Measurements from ENCODE around the gene LSS.
"Not testable (repeated sequence)": the region's sequence is repeated elsewhere in the genome, so short reads cannot be mapped to it uniquely, and the experiment has no call there.

LSS gene

DNA sequence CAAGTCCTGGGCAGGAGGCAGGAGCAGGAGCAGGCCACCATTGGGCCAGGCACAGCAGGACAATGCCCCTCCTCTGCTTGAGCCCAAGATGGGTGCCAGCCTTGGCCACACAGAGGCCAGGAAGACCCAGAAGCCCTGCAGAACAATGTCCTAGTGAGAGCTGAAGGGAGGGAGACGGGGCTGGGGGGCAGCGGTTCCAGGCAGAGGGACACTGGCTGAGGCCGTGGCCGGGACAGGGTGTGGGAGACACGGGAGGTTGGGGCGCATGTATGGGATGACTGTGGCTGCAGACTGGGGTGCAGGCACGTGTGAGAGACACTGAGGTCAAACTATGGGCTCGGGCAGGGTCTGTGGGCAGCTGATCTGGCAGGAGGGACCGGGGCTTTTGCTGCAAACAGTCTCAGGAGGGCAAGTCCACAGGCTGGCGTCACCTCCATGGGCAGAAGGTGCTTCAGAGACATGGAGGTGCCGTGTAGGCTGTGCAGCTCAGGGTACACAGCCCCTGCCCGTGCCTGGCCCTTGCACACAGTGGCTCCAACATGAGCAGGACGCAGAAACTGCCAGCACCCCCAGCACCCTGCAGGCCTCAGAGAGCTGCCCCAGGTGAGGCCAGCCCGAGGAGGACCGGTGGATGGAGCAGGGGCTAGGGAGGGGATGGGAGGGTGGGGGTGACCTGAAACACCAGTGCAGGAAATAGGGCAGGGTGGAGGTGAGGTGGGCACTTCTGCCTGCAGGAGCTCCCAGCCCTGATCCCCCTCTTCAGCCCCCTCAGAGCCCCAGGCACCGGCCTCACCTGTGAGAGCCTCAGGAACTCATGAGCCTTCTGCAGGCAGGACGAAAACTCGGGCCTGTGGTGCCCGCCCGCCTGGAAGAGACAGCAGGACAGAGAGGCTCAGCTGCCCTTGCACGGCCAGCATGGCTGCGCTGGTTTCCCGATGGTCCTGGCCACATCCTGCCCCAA, 19.5 kb downstream of the LSS start:
- no peak overlapping the region for H3K9ac ChIP-seq (ENCODE audit: low read depth, low read length)
- no peak overlapping the region for H3K27ac ChIP-seq (ENCODE audit: low read depth, low read length)
- WGBS = 93% methylated on average over 23 of the region's 23 CpGs
- no peaks in the 10 kb centered on the region for H3K4me1 ChIP-seq (ENCODE audit: insufficient read depth, low read length)
- no peaks in the 10 kb centered on the region for H3K27me3 ChIP-seq (ENCODE audit: insufficient read depth, low read length)
- no peaks in the 10 kb centered on the region for H3K9me3 ChIP-seq (ENCODE audit: insufficient read depth, low read depth, low read length)
- H3K4me3 ChIP-seq (ENCODE audit: low read length) = no peak overlapping the region
- H3K36me3 ChIP-seq (ENCODE audit: insufficient read depth, low read length) = peaks cover 84% of the 10 kb centered on the region

- Histone ChIP-seq H3K9ac (ENCODE audit: low read depth, low read length) (no peak overlapping the region), H3K36me3 (ENCODE audit: insufficient read depth, low read length) (peaks cover 87% of the 10 kb centered on the region)
These were observed 20.5 kb downstream of the LSS start for GRCh38 chr21:46207920-46208591.

GRCh38 chr21:46207006-46207919, 21.3 kb downstream of the LSS start:
- H3K4me3 ChIP-seq (ENCODE audit: low read length) = no peak overlapping the region
- 94% methylated on average over 21 of the region's 21 CpGs for WGBS
- H3K9ac ChIP-seq (ENCODE audit: low read depth, low read length) = no peak overlapping the region
- peaks cover 82% of the 10 kb centered on the region for H3K36me3 ChIP-seq (ENCODE audit: insufficient read depth, low read length)
- H3K27me3 ChIP-seq (ENCODE audit: insufficient read depth, low read length) = no peaks in the 10 kb centered on the region
- no peaks in the 10 kb centered on the region for H3K4me1 ChIP-seq (ENCODE audit: insufficient read depth, low read length)
- no peak overlapping the region for H3K27ac ChIP-seq (ENCODE audit: low read depth, low read length)
- H3K9me3 ChIP-seq (ENCODE audit: insufficient read depth, low read depth, low read length) = no peaks in the 10 kb centered on the region

More at GRCh38 chr21:46207920-46208591, 20.5 kb downstream of the LSS start:
- Histone ChIP-seq H3K27ac (ENCODE audit: low read depth, low read length) (no peak overlapping the region), H3K4me3 (ENCODE audit: low read length) (no peak overlapping the region), H3K4me1 (ENCODE audit: insufficient read depth, low read length) (no peaks in the 10 kb centered on the region), H3K9me3 (ENCODE audit: insufficient read depth, low read depth, low read length) (no peaks in the 10 kb centered on the region), H3K27me3 (ENCODE audit: insufficient read depth, low read length) (no peaks in the 10 kb centered on the region)
- WGBS = 95% methylated on average over 27 of the region's 27 CpGs

DNA sequence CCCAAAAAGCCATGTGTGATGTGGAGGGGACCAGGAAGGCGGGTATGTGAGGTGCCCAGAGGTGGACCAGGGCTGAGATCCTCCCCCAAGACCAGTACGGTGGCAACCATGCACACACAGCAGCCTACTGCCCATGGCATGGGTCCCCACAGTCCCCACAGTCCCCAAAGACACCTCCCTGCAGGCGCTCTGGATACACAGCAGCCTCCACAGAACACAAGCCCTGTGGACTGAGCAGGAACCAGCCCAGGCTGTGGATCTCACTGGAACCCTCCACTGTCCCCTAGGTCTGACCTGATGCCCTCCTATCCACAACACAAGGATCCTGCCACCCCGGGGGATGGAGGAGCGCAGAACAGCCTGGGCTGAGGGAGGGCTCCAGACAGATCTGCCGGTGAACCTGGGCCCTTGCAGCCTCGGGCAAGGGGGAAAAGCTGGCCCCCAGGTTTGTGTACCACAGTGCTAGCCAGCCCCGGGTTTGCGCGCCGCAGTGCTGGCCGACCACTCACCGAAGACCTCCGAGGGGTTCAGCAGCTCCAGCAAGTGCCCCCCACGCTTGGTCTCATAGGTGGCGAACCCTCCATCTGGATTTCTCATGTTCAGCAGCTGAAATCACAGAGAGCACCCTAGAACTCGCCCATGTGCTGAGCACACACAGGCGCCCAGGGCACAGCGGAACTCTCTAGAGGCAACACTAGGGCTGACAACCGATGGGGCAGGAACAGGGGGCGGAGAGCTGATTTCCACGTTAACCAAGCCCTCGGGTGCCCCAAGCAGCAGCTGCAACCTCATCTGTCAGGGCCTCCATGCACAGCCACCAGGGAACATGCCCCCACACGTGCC, 22.2 kb downstream of the LSS start:
- no peak overlapping the region for H3K27ac ChIP-seq (ENCODE audit: low read depth, low read length)
- H3K9ac ChIP-seq (ENCODE audit: low read depth, low read length) = no peak overlapping the region
- H3K4me3 ChIP-seq (ENCODE audit: low read length) = no peak overlapping the region
- peaks cover 73% of the 10 kb centered on the region for H3K36me3 ChIP-seq (ENCODE audit: insufficient read depth, low read length)
- no peaks in the 10 kb centered on the region for H3K27me3 ChIP-seq (ENCODE audit: insufficient read depth, low read length)
- no peaks in the 10 kb centered on the region for H3K4me1 ChIP-seq (ENCODE audit: insufficient read depth, low read length)
- no peaks in the 10 kb centered on the region for H3K9me3 ChIP-seq (ENCODE audit: insufficient read depth, low read depth, low read length)
- 96% methylated on average over 24 of the region's 24 CpGs for WGBS

DNA sequence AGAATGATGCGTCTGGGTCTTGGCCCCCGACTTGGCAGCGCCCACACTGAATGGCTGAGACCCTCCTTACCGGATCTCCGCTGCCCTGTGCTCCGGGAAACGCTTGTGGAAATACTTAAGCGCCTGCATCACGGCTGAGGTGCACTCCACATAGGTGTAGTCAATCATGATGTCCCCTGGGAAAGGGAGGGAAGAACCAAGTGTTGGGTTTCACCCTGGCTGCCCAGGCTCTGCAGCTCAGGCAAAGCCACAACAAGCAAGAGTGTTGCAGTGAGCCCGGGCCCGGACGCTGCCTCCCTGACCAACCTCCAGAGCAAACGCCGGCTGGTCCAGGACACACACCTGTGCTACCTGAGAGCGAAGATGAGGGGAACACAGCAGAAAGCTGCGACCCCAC, 22.8 kb downstream of the LSS start:
- no peaks in the 10 kb centered on the region for H3K4me1 ChIP-seq (ENCODE audit: insufficient read depth, low read length)
- WGBS = 97% methylated on average over 16 of the region's 16 CpGs
- no peaks in the 10 kb centered on the region for H3K27me3 ChIP-seq (ENCODE audit: insufficient read depth, low read length)
- H3K27ac ChIP-seq (ENCODE audit: low read depth, low read length) = no peak overlapping the region
- no peak overlapping the region for H3K9ac ChIP-seq (ENCODE audit: low read depth, low read length)
- H3K4me3 ChIP-seq (ENCODE audit: low read length) = no peak overlapping the region
- H3K9me3 ChIP-seq (ENCODE audit: insufficient read depth, low read depth, low read length) = no peaks in the 10 kb centered on the region
- H3K36me3 ChIP-seq (ENCODE audit: insufficient read depth, low read length) = peaks cover 73% of the 10 kb centered on the region

DNA sequence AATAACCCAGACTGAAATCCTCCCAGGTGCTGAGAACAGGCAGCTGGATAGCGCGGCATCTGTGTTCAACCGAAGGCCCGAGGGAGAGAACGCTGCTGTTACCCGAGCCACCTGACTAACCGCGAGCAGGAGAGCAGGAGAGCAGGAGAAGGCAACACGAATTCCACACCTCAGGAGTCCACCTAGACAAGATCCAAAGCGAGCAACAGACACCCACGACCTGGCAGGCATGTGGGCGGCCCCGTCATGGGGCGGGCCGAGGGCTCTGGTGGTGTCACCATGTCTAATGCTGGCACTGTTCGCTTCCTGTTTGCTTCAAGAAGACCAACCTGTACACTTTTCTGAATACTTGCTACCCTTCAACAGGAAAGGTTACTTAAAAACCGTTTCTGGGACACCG, 23.4 kb downstream of the LSS start:
- no peak overlapping the region for H3K4me3 ChIP-seq (ENCODE audit: low read length)
- peaks cover 73% of the 10 kb centered on the region for H3K36me3 ChIP-seq (ENCODE audit: insufficient read depth, low read length)
- WGBS = 95% methylated on average over 16 of the region's 18 CpGs
- no peaks in the 10 kb centered on the region for H3K9me3 ChIP-seq (ENCODE audit: insufficient read depth, low read depth, low read length)
- H3K4me1 ChIP-seq (ENCODE audit: insufficient read depth, low read length) = no peaks in the 10 kb centered on the region
- H3K27me3 ChIP-seq (ENCODE audit: insufficient read depth, low read length) = no peaks in the 10 kb centered on the region
- H3K9ac ChIP-seq (ENCODE audit: low read depth, low read length) = no peak overlapping the region
- H3K27ac ChIP-seq (ENCODE audit: low read depth, low read length) = no peak overlapping the region

GRCh38 chr21:46203203-46203600, 25.4 kb downstream of the LSS start:
- Histone ChIP-seq H3K4me1 (ENCODE audit: insufficient read depth, low read length) (no peaks in the 10 kb centered on the region), H3K36me3 (ENCODE audit: insufficient read depth, low read length) (peaks cover 74% of the 10 kb centered on the region), H3K9me3 (ENCODE audit: insufficient read depth, low read depth, low read length) (no peaks in the 10 kb centered on the region), H3K4me3 (ENCODE audit: low read length) (no peak overlapping the region), H3K9ac (ENCODE audit: low read depth, low read length) (no peak overlapping the region), H3K27ac (ENCODE audit: low read depth, low read length) (peak overlapping the region; percentile 64; the same call in 1 of the 2 replicates), H3K27me3 (ENCODE audit: insufficient read depth, low read length) (no peaks in the 10 kb centered on the region)
- 95% methylated on average over 8 of the region's 8 CpGs for WGBS

GRCh38 chr21:46202592-46203202, 25.9 kb downstream of the LSS start:
- H3K27ac ChIP-seq (ENCODE audit: low read depth, low read length) = peak overlapping the region; percentile 64; the same call in 1 of the 2 replicates
- no peak overlapping the region for H3K9ac ChIP-seq (ENCODE audit: low read depth, low read length)
- H3K4me3 ChIP-seq (ENCODE audit: low read length) = no peak overlapping the region
- H3K4me1 ChIP-seq (ENCODE audit: insufficient read depth, low read length) = no peaks in the 10 kb centered on the region
- no peaks in the 10 kb centered on the region for H3K9me3 ChIP-seq (ENCODE audit: insufficient read depth, low read depth, low read length)
- no peaks in the 10 kb centered on the region for H3K27me3 ChIP-seq (ENCODE audit: insufficient read depth, low read length)
- 64% methylated on average over 6 of the region's 6 CpGs for WGBS
- peaks cover 74% of the 10 kb centered on the region for H3K36me3 ChIP-seq (ENCODE audit: insufficient read depth, low read length)

GRCh38 chr21:46200877-46201803, 27.4 kb downstream of the LSS start:
- H3K36me3 ChIP-seq (ENCODE audit: insufficient read depth, low read length) = peaks cover 73% of the 10 kb centered on the region
- not testable (repeated sequence) for H3K9me3 ChIP-seq (ENCODE audit: insufficient read depth, low read depth, low read length); H3K4me1 ChIP-seq (ENCODE audit: insufficient read depth, low read length); H3K9ac ChIP-seq (ENCODE audit: low read depth, low read length); H3K4me3 ChIP-seq (ENCODE audit: low read length); H3K27ac ChIP-seq (ENCODE audit: low read depth, low read length); H3K27me3 ChIP-seq (ENCODE audit: insufficient read depth, low read length)
- 83% methylated on average over 2 of the region's 8 CpGs for WGBS

All from HUES64 (cell line).